ENCODE measurements around the gene ATRAID.
A peak's percentile ranks its signal among the peaks of the same experiment; 100 is the strongest.

Gene ATRAID

DNA sequence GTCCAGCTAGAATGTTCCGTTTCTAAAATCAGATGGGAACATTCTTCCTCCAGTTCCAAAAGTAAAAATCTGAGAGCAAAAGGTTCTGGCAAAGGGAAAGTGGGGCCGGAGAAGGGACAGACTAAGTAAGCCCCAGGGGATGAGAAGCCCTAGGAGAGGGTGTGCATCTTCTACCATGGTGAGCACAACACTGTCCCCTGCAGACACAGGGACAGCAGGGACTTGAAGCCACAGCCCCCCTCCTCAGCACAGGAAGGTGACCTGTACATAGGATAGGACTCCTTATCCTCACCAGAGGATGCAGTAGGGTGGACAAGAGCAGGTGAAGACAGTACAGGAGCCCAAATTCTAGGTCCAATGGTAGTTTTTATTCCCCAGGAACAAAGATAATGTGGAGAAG, 12.6 kb upstream of the ATRAID start:
- no peaks in the 10 kb centered on the region for H3K27me3 ChIP-seq (ENCODE audit: insufficient read depth, low read length)
- no peak overlapping the region for H3K27ac ChIP-seq (ENCODE audit: low read length)
- H3K9ac ChIP-seq (ENCODE audit: low read depth, low read length): no peak overlapping the region
- no peaks in the 10 kb centered on the region for H3K9me3 ChIP-seq (ENCODE audit: insufficient read depth, low read depth, low read length)
- no peak overlapping the region for H3K4me3 ChIP-seq (ENCODE audit: low read length)
- H3K36me3 ChIP-seq (ENCODE audit: insufficient read depth, low read depth, low read length): peaks cover 48% of the 10 kb centered on the region
- H3K4me1 ChIP-seq (ENCODE audit: insufficient read depth, low read length): no peaks in the 10 kb centered on the region

DNA sequence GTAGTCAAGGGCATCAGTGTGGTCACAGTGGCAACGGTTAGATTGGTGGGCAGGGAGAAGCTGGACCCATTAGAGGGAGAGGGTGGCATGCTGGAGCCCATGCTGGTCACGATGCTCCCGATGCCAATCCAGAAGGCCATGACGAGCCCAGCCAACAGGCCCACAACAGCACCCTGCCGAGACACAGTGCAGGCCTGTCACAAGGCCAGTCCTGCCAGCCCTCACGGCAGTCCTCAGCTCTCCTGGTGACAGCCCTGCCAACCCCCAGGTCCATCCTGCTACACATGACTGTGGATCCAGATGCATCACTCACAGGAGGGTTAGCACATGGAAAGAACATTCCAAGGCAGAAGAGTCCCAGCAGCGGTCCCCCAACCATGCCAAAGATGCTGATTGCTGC, 10.2 kb upstream of the ATRAID start:
- H3K36me3 ChIP-seq (ENCODE audit: insufficient read depth, low read depth, low read length): peaks cover 72% of the 10 kb centered on the region
- H3K9ac ChIP-seq (ENCODE audit: low read depth, low read length): no peak overlapping the region
- H3K4me1 ChIP-seq (ENCODE audit: insufficient read depth, low read length): no peaks in the 10 kb centered on the region

DNA sequence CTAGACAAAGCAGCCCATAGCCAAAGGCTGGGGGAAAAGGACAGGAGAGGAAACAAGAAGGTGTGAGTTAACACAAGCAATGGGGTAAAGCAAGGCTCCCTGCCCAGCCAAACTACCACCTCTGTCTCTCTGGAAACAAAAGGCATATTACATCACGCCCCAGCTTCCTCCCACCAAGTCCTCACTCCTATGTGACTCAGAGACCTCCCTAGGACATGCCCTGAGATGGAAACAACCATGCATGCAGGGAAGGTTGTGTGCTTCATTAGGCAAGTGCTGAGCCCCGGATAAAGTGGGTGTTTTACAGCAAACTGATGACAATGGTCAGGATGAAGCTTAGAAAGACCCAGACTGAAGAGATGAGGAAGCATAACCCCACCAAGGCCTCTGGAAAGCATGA, 9.0 kb upstream of the ATRAID start:
- Histone ChIP-seq H3K27me3 (ENCODE audit: insufficient read depth, low read length) (no peaks in the 10 kb centered on the region), H3K4me3 (ENCODE audit: low read length) (no peak overlapping the region), H3K27ac (ENCODE audit: low read length) (no peak overlapping the region), H3K9ac (ENCODE audit: low read depth, low read length) (no peak overlapping the region), H3K36me3 (ENCODE audit: insufficient read depth, low read depth, low read length) (peaks cover 84% of the 10 kb centered on the region), H3K9me3 (ENCODE audit: insufficient read depth, low read depth, low read length) (no peaks in the 10 kb centered on the region), H3K4me1 (ENCODE audit: insufficient read depth, low read length) (no peaks in the 10 kb centered on the region)

More for the DNA sequence above, 10.2 kb upstream of the ATRAID start:
- Histone ChIP-seq H3K27ac (ENCODE audit: low read length) (no peak overlapping the region), H3K4me3 (ENCODE audit: low read length) (no peak overlapping the region), H3K27me3 (ENCODE audit: insufficient read depth, low read length) (no peaks in the 10 kb centered on the region), H3K9me3 (ENCODE audit: insufficient read depth, low read depth, low read length) (no peaks in the 10 kb centered on the region)

DNA sequence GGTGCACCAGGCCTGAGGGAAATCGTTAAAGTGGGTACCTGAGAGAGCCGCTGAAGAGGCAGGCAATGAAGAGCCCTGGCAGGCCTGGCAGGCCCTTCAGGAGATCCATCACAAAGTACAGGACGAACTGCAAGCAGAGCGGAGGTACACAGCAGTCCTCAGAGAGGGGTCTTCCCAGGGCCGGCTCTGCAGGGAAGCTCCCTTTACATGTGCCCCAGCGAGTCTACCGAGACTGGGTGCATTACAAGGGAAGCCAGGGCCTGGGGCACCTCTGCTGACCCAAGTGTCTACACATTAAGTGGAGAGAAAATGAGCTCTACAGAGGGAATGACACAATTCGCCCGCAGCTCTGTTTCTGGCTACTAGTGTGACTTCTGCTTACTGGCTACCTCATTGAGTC, 8.1 kb upstream of the ATRAID start:
- Histone ChIP-seq H3K27me3 (ENCODE audit: insufficient read depth, low read length) (no peaks in the 10 kb centered on the region), H3K36me3 (ENCODE audit: insufficient read depth, low read depth, low read length) (peaks cover 93% of the 10 kb centered on the region), H3K9me3 (ENCODE audit: insufficient read depth, low read depth, low read length) (no peaks in the 10 kb centered on the region), H3K27ac (ENCODE audit: low read length) (no peak overlapping the region), H3K9ac (ENCODE audit: low read depth, low read length) (no peak overlapping the region), H3K4me3 (ENCODE audit: low read length) (no peak overlapping the region), H3K4me1 (ENCODE audit: insufficient read depth, low read length) (no peaks in the 10 kb centered on the region)

DNA sequence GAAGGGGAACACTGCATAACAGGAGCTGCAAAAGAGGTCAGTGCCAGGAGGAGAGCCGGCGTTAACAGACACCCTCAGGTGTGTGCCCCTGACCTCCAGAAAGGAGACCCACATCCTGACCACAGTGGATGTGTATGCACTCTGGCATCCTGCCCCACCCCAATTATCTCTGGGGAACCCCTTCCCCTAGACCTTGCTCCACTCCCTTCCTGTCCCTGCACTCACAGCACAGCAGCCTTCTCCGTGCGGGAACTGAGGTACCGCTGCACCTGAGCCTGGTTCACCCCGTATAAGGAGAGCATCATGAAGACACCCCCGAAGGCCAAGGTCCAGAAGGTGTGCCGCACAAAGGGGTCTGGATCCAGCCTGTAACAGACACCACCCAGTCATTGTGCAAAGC, 7.3 kb upstream of the ATRAID start:
- Histone ChIP-seq H3K27me3 (ENCODE audit: insufficient read depth, low read length) (no peaks in the 10 kb centered on the region), H3K36me3 (ENCODE audit: insufficient read depth, low read depth, low read length) (peaks cover 95% of the 10 kb centered on the region), H3K4me1 (ENCODE audit: insufficient read depth, low read length) (no peaks in the 10 kb centered on the region), H3K27ac (ENCODE audit: low read length) (no peak overlapping the region), H3K9ac (ENCODE audit: low read depth, low read length) (no peak overlapping the region), H3K9me3 (ENCODE audit: insufficient read depth, low read depth, low read length) (no peaks in the 10 kb centered on the region), H3K4me3 (ENCODE audit: low read length) (no peak overlapping the region)

DNA sequence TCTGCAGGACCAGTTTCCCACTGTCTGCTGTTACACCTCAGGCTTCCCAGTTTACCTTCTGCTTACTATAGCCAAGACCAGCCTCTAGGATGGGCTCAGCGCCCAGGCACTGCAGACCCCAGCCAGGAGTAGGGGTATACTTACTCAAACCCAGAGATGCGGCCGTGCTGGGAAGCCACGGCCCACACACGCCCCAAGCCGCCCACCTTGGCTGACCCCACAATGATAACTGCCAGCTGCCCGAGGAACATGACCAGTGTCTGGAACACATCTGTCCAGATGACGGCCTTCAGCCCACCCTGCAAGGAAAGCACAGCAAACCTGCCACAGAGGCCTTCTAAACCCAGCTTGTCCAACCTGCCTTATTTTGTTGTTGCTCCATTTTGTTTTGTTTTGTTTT, 6.6 kb upstream of the ATRAID start:
- Histone ChIP-seq H3K27me3 (ENCODE audit: insufficient read depth, low read length) (no peaks in the 10 kb centered on the region), H3K9me3 (ENCODE audit: insufficient read depth, low read depth, low read length) (no peaks in the 10 kb centered on the region), H3K4me1 (ENCODE audit: insufficient read depth, low read length) (0 out of 2 replicates have a peak, but pooled peaks cover 5% of the 10 kb centered on the region), H3K27ac (ENCODE audit: low read length) (no peak overlapping the region), H3K36me3 (ENCODE audit: insufficient read depth, low read depth, low read length) (peaks cover 95% of the 10 kb centered on the region), H3K9ac (ENCODE audit: low read depth, low read length) (no peak overlapping the region), H3K4me3 (ENCODE audit: low read length) (no peak overlapping the region)

DNA sequence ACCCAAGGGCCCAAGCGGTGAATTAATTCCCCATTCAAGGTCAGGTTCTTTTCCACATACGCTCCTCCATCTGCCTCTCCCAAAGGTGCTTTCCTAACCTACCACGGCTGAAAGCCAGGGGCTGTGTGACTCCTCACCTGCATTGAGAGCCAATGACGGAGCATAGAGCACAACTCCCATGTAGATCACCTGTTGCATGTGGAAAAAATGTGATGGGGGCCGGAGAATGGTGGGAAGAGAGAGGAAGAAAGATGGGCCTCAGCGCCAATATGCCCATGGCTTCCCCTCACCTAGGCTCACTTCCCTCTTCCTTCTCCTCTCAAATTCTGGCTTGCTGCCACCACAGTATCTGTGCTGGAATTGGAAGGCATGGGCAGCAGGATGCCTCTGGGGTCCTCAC, 5.5 kb upstream of the ATRAID start:
- Histone ChIP-seq H3K9me3 (ENCODE audit: insufficient read depth, low read depth, low read length) (no peaks in the 10 kb centered on the region), H3K36me3 (ENCODE audit: insufficient read depth, low read depth, low read length) (peaks cover 89% of the 10 kb centered on the region), H3K4me1 (ENCODE audit: insufficient read depth, low read length) (0 out of 2 replicates have a peak, but pooled peaks cover 5% of the 10 kb centered on the region)

DNA sequence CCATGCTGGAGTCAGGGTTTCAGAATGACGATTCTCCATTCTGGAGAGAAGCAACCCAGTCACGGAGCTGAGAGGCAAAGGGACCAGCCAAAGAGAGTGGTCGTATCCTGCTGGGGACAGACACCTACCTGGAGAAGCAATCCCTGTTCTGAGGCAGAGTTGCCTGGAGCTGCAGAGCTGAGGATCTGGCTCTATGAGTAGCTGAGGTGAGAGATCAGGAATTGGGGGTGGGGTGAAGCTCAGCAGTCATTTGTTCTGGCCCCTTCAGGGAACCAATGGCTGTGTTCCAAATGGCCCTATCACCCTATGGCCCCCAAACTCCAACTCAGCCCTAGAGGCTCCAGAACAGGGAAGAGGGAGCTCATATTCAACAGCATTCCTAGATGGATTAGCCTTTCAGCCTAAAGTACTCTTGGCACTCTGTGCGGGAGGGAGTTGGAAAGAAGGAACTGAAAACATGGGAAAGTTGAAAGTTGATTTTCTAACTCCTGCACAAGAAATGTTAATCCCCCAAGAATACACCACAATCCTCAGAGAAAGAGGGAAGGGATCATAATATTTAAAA, 3.3 kb upstream of the ATRAID start:
- H3K27ac ChIP-seq (ENCODE audit: low read length): no peak overlapping the region
- H3K9ac ChIP-seq (ENCODE audit: low read depth, low read length): 0 out of 2 replicates have a peak overlapping the region, but pooled peaks have one; percentile 3
- no peak overlapping the region for H3K4me3 ChIP-seq (ENCODE audit: low read length)
- H3K36me3 ChIP-seq (ENCODE audit: insufficient read depth, low read depth, low read length): peaks cover 67% of the 10 kb centered on the region
- H3K9me3 ChIP-seq (ENCODE audit: insufficient read depth, low read depth, low read length): no peaks in the 10 kb centered on the region
- no peaks in the 10 kb centered on the region for H3K27me3 ChIP-seq (ENCODE audit: insufficient read depth, low read length)
- 0 out of 2 replicates have a peak, but pooled peaks cover 5% of the 10 kb centered on the region for H3K4me1 ChIP-seq (ENCODE audit: insufficient read depth, low read length)

More for the DNA sequence above, 5.5 kb upstream of the ATRAID start:
- Histone ChIP-seq H3K27ac (ENCODE audit: low read length) (no peak overlapping the region), H3K9ac (ENCODE audit: low read depth, low read length) (no peak overlapping the region), H3K4me3 (ENCODE audit: low read length) (no peak overlapping the region), H3K27me3 (ENCODE audit: insufficient read depth, low read length) (no peaks in the 10 kb centered on the region)

DNA sequence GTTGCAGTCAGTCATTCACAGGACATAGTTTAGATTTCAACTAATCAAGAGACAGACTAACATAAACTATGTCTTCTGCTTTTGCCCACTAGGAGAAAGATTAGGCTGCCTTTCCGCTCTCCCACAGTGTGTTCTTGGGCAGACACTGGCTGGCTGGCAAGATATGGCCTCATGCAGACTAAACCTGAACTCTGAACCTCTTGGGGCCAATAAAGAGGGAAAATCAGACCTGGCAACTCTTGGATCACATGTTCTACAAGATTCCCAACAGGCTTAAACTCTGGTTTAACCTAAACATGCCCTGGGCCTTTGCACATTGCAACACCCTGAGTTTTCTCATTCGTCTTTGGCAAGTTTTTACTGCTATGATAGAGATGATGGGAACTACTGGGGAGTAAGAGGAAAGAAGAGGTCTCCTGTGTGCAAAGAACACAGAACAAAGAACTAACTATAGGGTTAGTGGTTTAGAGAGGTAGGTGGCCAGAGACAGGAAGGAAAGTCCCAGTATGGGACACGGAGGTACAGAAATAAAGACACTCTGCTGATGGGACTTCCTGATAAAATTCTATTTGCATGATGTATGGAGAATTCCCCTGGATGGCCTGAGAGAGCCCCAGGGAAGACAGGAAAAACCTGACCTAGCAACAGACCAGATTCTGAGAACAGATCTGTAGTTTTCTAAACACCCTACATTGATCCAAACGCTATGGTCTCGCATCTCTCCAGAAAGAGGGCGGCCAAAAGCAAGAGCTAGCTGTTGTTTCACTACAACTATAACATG, 2.0 kb upstream of the ATRAID start:
- Histone ChIP-seq H3K4me1 (ENCODE audit: insufficient read depth, low read length) (peaks cover 5% of the 10 kb centered on the region; the same call in 1 of the 2 replicates), H3K36me3 (ENCODE audit: insufficient read depth, low read depth, low read length) (peaks cover 59% of the 10 kb centered on the region), H3K9me3 (ENCODE audit: insufficient read depth, low read depth, low read length) (no peaks in the 10 kb centered on the region), H3K27me3 (ENCODE audit: insufficient read depth, low read length) (no peaks in the 10 kb centered on the region), H3K27ac (ENCODE audit: low read length) (no peak overlapping the region), H3K4me3 (ENCODE audit: low read length) (peak overlapping the region; percentile 32; the same call in 1 of the 2 replicates), H3K9ac (ENCODE audit: low read depth, low read length) (peak overlapping the region; percentile 36; the same call in 1 of the 2 replicates)

DNA sequence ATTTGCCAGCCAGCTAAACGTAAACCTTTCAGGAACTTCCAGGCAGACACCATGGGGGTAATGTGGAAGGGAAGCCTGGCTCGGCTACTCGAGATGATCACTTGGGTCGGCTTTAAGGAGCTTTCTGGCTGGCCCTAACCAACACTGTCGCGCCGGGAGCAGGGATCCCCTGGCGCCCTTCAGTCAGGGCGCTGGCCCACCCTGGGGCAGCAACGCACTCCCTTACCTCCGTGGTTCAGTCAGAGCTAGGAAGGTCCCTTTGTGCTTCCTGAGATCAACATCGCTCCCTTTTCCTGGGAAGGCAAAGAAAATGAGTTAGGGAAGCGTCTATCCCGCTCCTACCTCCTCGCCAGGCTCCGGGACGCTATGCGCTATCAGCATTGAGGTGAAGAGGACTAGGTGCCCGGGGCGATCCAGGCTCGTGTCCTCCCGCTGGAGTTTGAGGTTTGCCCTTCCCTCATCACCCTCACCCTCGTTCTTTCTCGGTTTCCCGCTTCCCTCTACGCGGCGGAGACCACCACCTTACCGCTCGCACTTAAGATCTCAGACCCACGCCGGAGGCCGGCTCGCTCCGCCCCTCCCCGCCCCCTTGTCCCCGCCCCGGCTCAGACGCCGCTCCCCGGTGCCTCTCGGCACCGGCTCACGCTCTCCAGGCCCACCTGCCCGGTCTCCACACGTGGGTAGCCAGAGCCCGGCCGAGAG, 449 bp upstream of the ATRAID start:
- H3K27ac ChIP-seq (ENCODE audit: low read length): peak overlapping the region; percentile 41
- H3K36me3 ChIP-seq (ENCODE audit: insufficient read depth, low read depth, low read length): peaks cover 59% of the 10 kb centered on the region
- H3K4me3 ChIP-seq (ENCODE audit: low read length): peak overlapping the region; percentile 87
- no peaks in the 10 kb centered on the region for H3K27me3 ChIP-seq (ENCODE audit: insufficient read depth, low read length)
- H3K9ac ChIP-seq (ENCODE audit: low read depth, low read length): peak overlapping the region; percentile 93
- H3K4me1 ChIP-seq (ENCODE audit: insufficient read depth, low read length): peaks cover 5% of the 10 kb centered on the region; the same call in 1 of the 2 replicates
- H3K9me3 ChIP-seq (ENCODE audit: insufficient read depth, low read depth, low read length): no peaks in the 10 kb centered on the region

DNA sequence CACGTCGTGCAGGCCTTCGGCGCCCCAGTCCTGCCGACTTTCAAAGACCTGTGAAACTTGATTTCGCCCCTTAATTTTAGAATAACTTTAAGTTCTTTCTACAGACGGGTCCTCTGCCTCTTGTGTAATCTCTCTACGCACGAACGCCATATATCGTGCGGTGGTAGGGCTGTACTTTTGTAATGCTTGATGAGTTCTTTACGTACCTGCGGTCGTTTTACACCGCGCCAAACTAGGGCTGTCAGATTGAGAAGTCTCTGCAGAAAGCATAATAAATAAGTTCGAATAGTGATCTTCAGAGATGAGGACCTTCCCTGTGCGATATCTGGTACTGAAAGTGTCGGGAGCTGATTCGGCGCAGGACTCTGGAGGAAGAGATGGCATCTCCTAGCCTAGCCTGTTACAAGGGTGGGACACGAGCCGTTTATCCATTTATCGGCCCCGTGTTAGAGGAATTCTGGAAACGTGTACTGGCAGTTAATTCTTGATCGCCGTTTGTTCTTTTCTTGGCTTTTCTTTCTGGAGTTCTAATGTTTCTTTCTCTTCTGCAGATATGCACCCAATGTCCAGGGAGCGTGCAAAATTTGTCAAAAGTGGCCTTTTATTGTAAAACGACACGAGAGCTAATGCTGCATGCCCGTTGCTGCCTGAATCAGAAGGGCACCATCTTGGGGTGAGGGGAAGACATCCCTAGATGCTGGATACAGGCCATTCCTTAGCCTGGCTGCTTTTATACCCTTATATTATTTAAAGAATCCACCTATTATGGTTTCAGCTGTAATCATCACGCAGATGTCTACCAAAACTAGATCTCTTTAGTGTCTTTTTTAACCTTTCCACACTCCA, 1.0 kb downstream of the ATRAID start:
- Histone ChIP-seq H3K4me1 (ENCODE audit: insufficient read depth, low read length) (peaks cover 8% of the 10 kb centered on the region; the same call in 1 of the 2 replicates), H3K27ac (ENCODE audit: low read length) (peak overlapping the region; percentile 81), H3K4me3 (ENCODE audit: low read length) (peak overlapping the region; percentile 87), H3K27me3 (ENCODE audit: insufficient read depth, low read length) (no peaks in the 10 kb centered on the region), H3K9ac (ENCODE audit: low read depth, low read length) (peak overlapping the region; percentile 96), H3K9me3 (ENCODE audit: insufficient read depth, low read depth, low read length) (no peaks in the 10 kb centered on the region), H3K36me3 (ENCODE audit: insufficient read depth, low read depth, low read length) (peaks cover 50% of the 10 kb centered on the region)

All from iPS-20b (cell line).